Tibial nerve (tissue), 4 donors: ENCODE measurements around the gene ZC3H13. TPM values are rescaled to one million over a fixed set of nuclear protein-coding genes. Genes with fewer than 3 reads are reported as not detected.
A peak's percentile ranks its signal among the peaks of the same experiment; 100 is the strongest.
"Not testable (repeated sequence)": the region's sequence is repeated elsewhere in the genome, so short reads cannot be mapped to it uniquely, and the experiment has no call there.

Experiments used
- DNase-seq, 2 donors: peaks; one replicate each; pipeline ENCODE4 v3.0.0-alpha.2; 2019; ENCODE audit warnings: low spot score in 2 of 2
- H3K27ac ChIP-seq, 4 donors: fragments of 200-600 bp; sonication (generic) in 3 of 4; one replicate each; pipeline ENCODE4 v1.5.1; 2017 to 2019; ENCODE audit warnings: mild to moderate bottlenecking in 1 of 4
- H3K27me3 ChIP-seq, 2 donors: fragments of 200-600 bp; sonication (generic) in 1 of 2; one replicate each; pipeline versions ENCODE4 v1.5.1 to v1.6.0; 2017 to 2019
- H3K36me3 ChIP-seq, 3 donors: fragments of 200-600 bp; sonication (generic); one replicate each; pipeline ENCODE4 v1.5.1; 2018 to 2019
- H3K4me1 ChIP-seq, 4 donors: fragments of 200-600 bp; sonication (generic) in 3 of 4; one replicate each; pipeline ENCODE4 v1.5.1; 2017 to 2019
- H3K4me3 ChIP-seq, 4 donors: fragments of 200-600 bp; sonication (generic) in 3 of 4; one replicate each; pipeline ENCODE4 v1.5.1; 2017 to 2019; ENCODE audit warnings: mild to moderate bottlenecking in 1 of 4, moderate library complexity in 1 of 4
- H3K9me3 ChIP-seq, 4 donors: fragments of 200-600 bp; sonication (generic) in 3 of 4; one replicate each; pipeline ENCODE4 v1.5.1; 2017 to 2019
- CTCF ChIP-seq, 5 experiments: fragments of 200-600 bp in 3 of 5; fragments of 450-650 bp in 2 of 5; sonication (generic) in 3 of 5; IDR thresholded peaks; one replicate each; pipeline ENCODE4 v1.5.1; 2016 to 2019; ENCODE audit warnings: antibody characterized with exemption in 5 of 5, mild to moderate bottlenecking in 3 of 5, moderate library complexity in 2 of 5
- EP300 ChIP-seq, 2 donors: sonication (generic); formaldehyde crosslinking; IDR thresholded peaks; one replicate each; pipeline ENCODE4 v1.6.1; 2017; ENCODE audit warnings: antibody characterized with exemption in 2 of 2, mild to moderate bottlenecking in 1 of 2
- POLR2A ChIP-seq, 2 donors: fragments of 450-650 bp; IDR thresholded peaks; one replicate each; pipeline ENCODE4 v1.6.1; 2017; ENCODE audit warnings: antibody characterized with exemption in 2 of 2, mild to moderate bottlenecking in 2 of 2, moderate library complexity in 2 of 2
- WGBS, 2 donors: methylation state at CpG; one replicate each; pipeline ENCODE4 v1.1.5; 2018; 5-methylcytosine and 5-hydroxymethylcytosine counted together
- total RNA-seq, 4 donors: library from RNA; depleted of rRNA; stranded (reverse); fragments of >200 nt; gene quantifications; one replicate each; pipeline ENCODE4 v1.1.0, GENCODE V29; 2016

ZC3H13 gene
- total RNA-seq, 4 donors from 2014 or later, result 34.7 to 55.9 (median 44.2) TPM

DNA sequence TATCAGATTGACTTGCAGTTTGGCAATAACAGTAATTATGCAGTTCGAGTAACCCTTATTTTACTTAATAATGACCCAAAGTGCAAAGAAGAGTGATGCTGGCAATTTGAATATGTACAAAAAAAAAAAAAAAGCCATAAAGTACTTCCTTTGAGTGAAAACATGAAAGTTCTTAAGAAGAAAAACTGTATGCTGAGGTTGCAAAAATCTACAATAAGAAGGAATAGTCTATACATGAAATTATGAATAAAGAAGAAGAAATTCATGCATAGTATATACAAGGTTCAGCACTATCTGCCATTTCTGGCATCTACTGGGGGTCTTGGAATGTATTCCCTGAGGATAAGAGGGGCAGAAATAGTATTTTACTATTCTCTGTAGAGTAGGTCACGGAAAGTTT lies 55.9 kb downstream of the ZC3H13 start:
- WGBS, 2 donors, result 85 to 87% methylated on average over 2 of the region's 2 CpGs
- Histone ChIP-seq H3K36me3 (peaks cover 5 to 46% (median 12%) of the 10 kb centered on the region in 3 donors), H3K4me1 (peaks cover 0 to 9% (median 0%) of the 10 kb centered on the region in 4 donors), H3K4me3 (no peak overlapping the region), H3K9me3 (no peaks in the 10 kb centered on the region), H3K27me3 (no peaks in the 10 kb centered on the region), H3K27ac (no peak overlapping the region)
- DNase-seq, result no peak
- TF ChIP-seq CTCF (IDR thresholded peaks at IDR 0.05), result no peak
- TF ChIP-seq EP300 (IDR thresholded peaks at IDR 0.05), result no peak
- no peak for TF ChIP-seq POLR2A (IDR thresholded peaks at IDR 0.05)

DNA sequence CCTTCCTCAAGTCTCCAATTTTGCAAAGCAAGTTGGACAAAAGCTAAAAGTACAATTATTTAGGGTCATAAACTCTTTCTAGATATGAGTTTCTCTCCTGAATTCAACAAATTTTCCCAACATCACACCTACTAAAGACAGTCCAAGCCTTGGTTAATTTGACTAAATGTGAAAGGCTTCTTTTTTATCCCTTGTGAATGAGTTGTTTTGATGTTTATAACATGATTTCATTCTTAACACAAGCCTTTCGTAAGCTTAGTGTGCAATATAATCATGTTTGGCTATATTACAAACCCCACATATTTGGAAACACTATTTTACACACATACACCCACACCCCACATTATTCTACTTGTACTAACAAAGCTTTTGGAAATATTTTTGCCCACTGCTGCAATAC lies 57.3 kb downstream of the ZC3H13 start:
- no peaks in the 10 kb centered on the region for H3K27me3 ChIP-seq
- peaks cover 4 to 32% (median 7%) of the 10 kb centered on the region in 3 donors for H3K36me3 ChIP-seq
- peaks cover 0 to 9% (median 0%) of the 10 kb centered on the region in 4 donors for H3K4me1 ChIP-seq
- no peaks in the 10 kb centered on the region for H3K9me3 ChIP-seq
- TF ChIP-seq EP300 (IDR thresholded peaks at IDR 0.05), result no peak
- no peak for TF ChIP-seq POLR2A (IDR thresholded peaks at IDR 0.05)
- TF ChIP-seq CTCF (IDR thresholded peaks at IDR 0.05), result no peak
- WGBS, 2 donors, result 49 to 55% methylated on average over 1 of the region's 1 CpG
- no peak overlapping the region for H3K27ac ChIP-seq
- no peak overlapping the region for H3K4me3 ChIP-seq
- DNase-seq, result no peak

DNA sequence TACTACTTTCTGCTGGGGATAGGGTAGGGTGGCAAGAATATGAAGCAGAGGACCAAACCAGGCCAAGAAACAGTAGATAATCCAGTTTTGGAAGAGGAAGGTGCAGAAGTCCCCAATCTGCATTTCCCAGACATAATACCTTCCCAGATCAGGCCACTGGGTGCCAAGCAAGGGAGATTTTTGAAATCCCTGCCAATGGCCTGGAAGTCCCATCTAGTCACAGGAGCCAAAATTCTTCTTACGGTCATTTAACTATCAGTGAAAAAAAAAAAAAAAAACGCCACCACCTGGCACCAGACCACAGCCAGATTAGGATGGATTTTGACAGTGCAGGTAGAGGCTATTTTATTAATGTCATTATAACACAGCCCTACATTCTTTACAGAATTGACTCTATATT lies 57.8 kb downstream of the ZC3H13 start:
- no peak for TF ChIP-seq EP300 (IDR thresholded peaks at IDR 0.05)
- TF ChIP-seq CTCF (IDR thresholded peaks at IDR 0.05), result no peak
- TF ChIP-seq POLR2A (IDR thresholded peaks at IDR 0.05), result no peak
- Histone ChIP-seq H3K9me3 (no peaks in the 10 kb centered on the region), H3K27me3 (no peaks in the 10 kb centered on the region), H3K27ac (no peak overlapping the region), H3K4me3 (no peak overlapping the region), H3K36me3 (peaks cover 0 to 27% (median 4%) of the 10 kb centered on the region in 3 donors), H3K4me1 (peaks cover 0 to 9% (median 0%) of the 10 kb centered on the region in 4 donors)
- DNase-seq, result no peak
- WGBS, 2 donors, result 84 to 87% methylated on average over 2 of the region's 2 CpGs

GRCh38 chr13:45989607-45990006 lies 62.9 kb downstream of the ZC3H13 start:
- Histone ChIP-seq H3K36me3 (peaks cover 0 to 47% (median 0%) of the 10 kb centered on the region in 3 donors), H3K27ac (peak overlapping the region in 1 of 4 donors; percentile 24), H3K9me3 (no peaks in the 10 kb centered on the region), H3K4me3 (no peak overlapping the region), H3K27me3 (no peaks in the 10 kb centered on the region), H3K4me1 (no peaks in the 10 kb centered on the region)
- TF ChIP-seq CTCF (IDR thresholded peaks at IDR 0.05) (no peak), POLR2A (IDR thresholded peaks at IDR 0.05) (no peak), EP300 (IDR thresholded peaks at IDR 0.05) (no peak)
- DNase-seq, result no peak

DNA sequence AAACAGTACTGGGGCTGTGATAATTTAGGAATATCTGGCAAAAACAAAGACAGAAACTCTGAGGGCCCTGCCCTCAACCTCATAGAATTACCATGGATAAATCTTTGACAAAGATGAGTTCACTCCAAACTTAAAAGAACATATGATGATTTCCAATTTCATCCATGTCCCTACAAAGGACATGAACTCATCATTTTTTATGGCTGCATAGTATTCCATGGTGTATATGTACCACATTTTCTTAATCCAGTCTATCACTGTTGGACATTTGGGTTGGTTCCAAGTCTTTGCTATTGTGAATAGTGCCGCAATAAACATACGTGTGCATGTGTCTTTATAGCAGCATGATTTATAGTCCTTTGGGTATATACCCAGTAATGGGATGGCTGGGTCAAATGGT lies 71.4 kb downstream of the ZC3H13 start:
- peaks cover 0 to 54% (median 0%) of the 10 kb centered on the region in 3 donors for H3K36me3 ChIP-seq
- 100% methylated on average over 2 of the region's 2 CpGs; no CpG with 5 or more reads in 1 of the 2 donors for WGBS, 2 donors

GRCh38 chr13:45975337-45975736 lies 77.2 kb downstream of the ZC3H13 start:
- TF ChIP-seq POLR2A (IDR thresholded peaks at IDR 0.05) (no peak), CTCF (IDR thresholded peaks at IDR 0.05) (no peak), EP300 (IDR thresholded peaks at IDR 0.05) (no peak)
- no peaks in the 10 kb centered on the region for H3K9me3 ChIP-seq
- H3K27ac ChIP-seq, result no peak overlapping the region
- no peak for DNase-seq
- H3K36me3 ChIP-seq, result peaks cover 0 to 59% (median 0%) of the 10 kb centered on the region in 3 donors
- H3K27me3 ChIP-seq, result no peaks in the 10 kb centered on the region
- no peaks in the 10 kb centered on the region for H3K4me1 ChIP-seq
- H3K4me3 ChIP-seq, result no peak overlapping the region
- 93 to 96% methylated on average over 29 of the region's 29 CpGs for WGBS, 2 donors

More for the DNA sequence above, 71.4 kb downstream of the ZC3H13 start:
- not testable (repeated sequence) for H3K27me3 ChIP-seq, DNase-seq, H3K27ac ChIP-seq, H3K4me3 ChIP-seq, H3K4me1 ChIP-seq, H3K9me3 ChIP-seq
